ENCODE measurements around the gene ATP2C2. TPM values are rescaled to one million over a fixed set of nuclear protein-coding genes. Genes with fewer than 3 reads are reported as not detected.
A peak's percentile ranks its signal among the peaks of the same experiment; 100 is the strongest.
"Not testable (repeated sequence)": the region's sequence is repeated elsewhere in the genome, so short reads cannot be mapped to it uniquely, and the experiment has no call there.

The ATP2C2 gene
- total RNA-seq, 1 experiment from 2014 or later = not detected

DNA sequence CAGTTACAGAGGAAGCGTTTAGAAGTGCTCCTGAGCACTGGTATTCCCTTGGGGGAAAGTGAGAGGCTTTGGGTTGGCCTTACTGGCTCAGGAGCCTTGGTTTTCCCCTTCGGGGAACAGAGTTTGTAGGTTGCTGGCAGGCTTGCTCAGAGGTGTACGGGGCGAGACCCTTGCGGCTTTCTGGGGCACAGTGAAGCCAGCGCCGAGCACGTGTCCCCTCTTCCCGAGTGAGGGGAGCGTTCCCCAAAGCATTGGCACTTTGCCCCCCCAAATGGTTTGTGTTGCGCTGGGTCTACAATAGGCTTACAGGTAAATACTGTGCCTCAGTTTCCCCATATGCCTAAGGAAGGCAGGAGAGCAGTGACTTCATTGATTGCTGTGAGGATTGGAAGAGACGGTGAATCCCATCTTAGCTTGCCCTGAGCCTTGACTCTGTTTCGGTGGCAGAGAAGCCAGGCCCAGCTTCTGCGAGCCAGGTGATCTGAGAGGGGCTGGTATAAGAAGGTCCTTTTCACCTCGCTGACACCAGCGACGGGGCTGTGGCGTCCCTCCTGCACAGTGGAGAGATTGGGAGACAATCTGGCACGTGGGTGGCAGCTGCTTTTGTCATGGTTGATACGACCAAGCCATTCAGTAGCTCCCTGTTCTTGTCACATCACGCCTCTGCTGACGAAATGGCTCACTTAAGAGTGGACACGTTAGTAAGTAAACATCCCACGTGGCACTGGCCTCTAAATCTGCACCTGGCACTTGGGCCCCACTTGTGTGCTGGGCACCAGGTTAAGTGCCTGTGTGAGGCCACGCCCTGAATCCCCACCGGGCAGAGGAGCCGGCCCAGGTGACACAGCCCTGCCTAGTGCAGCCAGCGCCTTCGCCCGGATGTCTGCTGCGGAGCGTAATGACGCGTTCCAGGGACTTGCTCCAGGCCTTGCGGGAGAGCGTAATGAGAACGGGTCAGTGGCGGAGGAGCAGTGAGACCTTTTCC, 81.1 kb downstream of the ATP2C2 start:
- no peak for DNase-seq (ENCODE audit: low read depth)

DNA sequence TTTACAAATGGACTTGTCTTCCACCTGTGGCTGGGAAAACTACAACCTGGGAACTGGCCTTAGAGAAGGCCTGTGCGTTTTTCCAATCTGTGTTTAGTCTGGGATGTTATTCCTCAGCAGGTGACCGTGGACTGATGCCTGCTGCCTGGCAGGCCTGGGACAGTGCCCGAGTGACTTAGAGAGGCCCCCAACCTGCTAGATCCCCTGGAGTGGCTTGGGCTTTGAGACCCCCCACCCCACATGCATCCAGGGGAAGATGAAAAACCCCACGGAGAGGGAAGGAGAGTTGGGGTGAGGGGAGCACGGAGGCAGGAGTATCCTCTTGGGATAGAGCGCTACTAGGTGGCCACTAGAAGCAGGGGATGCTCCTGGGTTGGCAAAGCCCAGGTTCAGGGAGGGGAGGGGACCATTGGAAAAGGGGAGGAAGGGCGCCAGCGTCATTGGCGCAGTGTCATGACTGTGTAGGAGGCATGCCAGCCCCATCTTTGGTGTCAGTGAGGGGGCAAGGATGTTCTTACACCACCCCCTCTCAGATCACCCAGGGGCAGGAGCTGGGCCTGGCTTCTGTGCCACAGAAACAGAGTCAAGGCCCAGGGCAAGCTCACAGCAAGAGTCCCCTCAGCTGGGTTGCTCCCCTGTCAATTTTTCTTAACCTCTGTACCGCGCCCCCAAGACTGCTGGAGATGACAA, 82.0 kb downstream of the ATP2C2 start:
- no peak for DNase-seq (ENCODE audit: low read depth)

DNA sequence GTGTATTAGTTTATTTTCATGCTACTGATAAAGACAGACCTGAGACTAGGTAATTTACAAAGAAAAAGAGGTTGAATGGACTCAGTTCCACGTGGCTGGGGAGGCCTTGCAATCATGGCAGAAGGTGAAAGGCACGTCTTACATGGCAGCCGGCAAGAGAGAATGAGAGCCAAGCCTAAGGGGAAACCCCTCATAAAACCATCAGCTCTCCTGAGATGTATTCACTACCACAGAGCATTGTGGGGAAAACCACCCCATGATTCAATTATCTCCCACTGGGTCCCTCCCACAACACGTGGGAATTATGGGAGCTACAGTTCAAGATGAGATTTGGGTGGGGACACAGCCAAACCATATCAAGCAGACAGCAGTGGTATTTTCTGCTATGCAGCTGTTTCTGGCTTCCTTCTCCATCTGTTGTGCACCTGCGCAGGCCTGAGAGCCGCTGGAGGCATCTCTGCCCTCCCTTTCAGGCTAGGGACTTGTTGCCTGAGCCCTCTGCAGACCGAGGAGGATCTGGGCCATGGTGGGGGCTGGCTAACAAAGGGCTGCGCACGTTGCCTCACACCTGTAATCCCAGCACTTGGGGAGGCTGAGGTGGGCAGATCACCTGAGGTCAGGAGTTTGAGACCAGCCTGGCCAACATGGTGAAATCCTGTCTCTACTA, 82.8 kb downstream of the ATP2C2 start:
- DNase-seq (ENCODE audit: low read depth) = not testable (repeated sequence)

DNA sequence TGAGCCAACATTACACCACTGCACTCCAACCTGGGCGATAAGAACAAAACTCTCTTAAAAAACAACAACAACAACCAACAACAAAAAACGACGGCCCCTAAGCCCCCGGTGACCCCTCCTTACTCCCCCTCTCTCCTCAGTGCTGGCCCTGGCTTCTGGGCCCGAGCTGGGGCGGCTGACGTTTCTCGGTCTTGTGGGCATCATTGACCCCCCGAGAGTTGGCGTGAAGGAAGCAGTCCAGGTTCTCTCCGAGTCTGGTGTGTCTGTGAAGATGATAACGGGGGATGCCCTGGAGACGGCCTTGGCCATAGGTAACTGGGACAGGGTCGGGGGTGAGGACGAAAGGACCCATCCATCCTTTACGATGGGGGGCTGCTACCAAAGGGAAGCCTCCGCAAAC, 83.4 kb downstream of the ATP2C2 start:
- DNase-seq (ENCODE audit: low read depth) = no peak

DNA sequence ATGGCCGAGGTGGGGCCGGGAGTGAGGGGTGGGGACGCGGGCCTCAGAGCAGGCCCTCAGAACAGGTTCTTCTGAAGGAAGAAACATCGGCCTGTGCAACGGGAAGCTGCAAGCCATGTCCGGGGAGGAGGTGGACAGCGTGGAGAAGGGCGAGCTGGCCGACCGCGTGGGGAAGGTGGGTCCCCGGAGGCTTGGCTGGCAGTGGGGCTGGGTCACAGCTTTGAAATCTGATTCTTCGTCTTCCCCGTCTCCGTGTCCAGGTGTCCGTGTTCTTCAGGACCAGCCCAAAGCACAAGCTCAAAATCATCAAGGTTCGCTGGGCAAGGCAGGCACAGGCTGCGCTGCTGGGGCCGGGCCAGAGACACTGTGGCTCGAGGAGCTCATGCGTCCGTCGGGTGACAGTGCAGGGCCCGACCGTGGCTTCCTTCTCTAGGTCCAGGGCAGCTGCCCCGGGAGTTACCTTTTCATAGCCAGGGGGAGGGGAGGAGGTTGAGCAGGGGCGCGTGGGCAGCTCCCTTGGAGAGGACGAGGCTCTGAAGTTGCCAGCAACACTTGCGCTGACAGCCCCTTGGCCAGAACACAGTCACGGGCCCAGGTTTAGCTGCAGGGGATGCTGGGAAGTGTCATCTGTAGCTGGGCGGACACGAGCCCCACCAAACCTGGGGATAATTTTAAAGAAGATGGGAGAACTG, 84.9 kb downstream of the ATP2C2 start:
- no peak for DNase-seq (ENCODE audit: low read depth)

DNA sequence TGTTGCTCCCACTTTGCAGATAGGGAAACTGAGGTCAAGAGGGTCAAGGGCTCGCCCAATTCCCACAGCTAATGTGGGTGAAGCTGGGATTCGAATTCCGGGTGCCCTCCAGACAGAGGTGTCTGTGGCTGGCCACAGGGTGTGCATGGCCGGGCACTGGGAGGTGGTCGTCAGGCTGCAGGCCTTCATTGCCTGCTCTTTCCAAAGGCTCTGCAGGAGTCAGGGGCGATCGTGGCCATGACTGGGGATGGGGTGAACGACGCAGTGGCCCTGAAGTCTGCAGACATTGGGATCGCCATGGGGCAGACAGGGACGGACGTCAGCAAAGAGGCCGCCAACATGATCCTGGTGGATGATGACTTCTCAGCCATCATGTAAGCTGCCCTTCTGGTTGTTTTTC, 86.3 kb downstream of the ATP2C2 start:
- DNase-seq (ENCODE audit: low read depth) = no peak

DNA sequence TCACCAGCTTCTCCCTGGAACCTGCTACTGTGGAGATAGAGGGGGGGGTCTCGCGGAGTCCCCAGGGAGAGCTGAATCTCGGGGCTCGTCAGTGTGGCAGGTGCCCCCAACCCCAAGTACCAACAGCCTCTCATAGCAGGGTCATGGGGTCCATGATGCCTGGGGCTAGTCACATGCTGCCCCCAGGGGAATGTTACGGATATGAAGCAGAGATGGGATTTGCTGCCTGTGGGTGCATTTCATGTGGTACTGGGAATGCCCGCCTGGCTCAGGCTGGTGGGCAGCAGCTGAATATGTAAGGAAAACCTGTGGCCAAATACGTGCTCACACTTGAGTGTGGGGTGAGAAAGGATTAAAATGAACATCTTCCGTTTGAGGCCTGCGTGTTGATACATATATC, 86.7 kb downstream of the ATP2C2 start:
- DNase-seq (ENCODE audit: low read depth) = no peak

DNA sequence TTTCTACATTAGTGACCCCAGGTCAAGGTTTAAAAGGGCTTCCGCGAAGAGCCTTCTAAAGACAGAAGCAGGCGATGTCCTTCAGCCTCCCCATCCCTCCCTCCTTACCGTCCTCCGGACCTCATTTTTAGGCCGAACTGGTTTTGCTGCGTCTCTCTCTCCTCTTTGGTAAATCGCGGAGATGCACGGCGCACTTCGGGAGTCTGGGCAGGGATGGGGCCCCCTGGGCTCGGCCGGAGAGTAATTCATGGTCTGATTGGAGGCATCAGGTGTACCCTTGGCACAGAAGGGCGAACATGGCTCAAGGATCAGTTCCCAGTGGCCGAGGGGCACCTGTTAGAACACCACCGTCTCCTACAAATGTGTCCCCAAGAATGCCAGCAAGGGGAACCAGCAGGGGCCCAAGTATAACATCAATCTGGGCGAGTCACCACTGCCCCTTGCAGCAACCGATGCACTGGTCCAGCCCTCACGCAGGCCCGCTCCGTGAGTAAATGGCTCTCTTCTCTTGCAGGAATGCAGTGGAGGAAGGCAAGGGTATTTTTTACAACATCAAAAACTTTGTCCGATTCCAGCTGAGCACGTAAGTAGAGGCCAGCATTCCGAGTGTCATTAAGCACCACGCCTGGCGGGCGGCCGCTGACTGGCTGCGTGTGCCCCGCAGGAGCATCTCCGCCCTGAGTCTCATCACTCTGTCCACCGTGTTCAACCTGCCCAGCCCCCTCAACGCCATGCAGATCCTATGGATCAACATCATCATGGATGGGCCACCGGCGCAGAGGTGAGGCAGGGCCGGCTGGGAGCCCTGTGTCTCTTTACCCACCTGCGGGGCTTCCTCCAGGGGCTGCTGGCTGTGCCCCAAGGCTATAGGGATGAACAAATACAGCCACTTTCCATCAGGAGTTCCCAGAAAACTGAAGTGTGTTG, 90.5 kb downstream of the ATP2C2 start:
- DNase-seq (ENCODE audit: low read depth) = no peak

DNA sequence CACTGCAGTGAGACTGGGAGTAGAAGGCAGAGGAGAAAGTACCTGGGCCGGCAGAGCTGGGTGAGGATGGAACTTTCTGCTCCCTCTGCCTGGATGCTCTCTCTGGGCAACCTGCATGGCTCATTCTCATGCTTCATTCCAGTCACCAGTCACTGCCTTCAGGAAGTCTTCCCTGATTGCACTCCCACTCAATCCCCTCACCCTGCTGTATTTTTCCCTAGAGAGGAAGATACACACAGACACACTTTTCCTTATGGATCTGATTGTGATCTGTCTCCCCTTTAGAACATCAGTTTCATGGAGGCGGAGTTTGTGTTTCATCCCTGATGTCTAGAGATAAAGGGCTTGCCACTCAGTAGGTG, 91.2 kb downstream of the ATP2C2 start:
- DNase-seq (ENCODE audit: low read depth) = no peak

DNA sequence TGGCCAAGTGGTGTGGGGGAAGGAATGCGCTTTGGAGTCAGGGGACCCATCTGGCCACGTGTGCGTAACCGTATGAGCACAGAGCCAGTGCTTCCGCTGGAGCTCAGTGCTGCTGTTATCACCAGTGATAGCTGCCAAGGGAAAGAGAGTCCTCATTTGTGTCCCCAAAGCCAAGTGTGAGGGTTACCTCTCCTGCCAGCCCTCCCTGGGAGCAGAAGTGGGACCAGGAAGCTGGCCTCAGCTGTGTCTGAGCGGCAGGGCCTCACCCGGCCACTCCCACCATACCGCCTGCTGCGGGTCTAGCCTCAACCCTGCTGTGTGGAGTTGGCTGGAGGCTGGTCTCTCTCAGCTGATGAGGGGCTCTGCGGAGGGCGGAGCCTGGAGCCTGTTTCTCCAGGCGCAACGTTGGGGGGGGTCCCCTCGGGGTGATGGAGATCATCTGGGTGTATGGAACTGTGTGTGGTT, 91.6 kb downstream of the ATP2C2 start:
- no peak for DNase-seq (ENCODE audit: low read depth)

DNA sequence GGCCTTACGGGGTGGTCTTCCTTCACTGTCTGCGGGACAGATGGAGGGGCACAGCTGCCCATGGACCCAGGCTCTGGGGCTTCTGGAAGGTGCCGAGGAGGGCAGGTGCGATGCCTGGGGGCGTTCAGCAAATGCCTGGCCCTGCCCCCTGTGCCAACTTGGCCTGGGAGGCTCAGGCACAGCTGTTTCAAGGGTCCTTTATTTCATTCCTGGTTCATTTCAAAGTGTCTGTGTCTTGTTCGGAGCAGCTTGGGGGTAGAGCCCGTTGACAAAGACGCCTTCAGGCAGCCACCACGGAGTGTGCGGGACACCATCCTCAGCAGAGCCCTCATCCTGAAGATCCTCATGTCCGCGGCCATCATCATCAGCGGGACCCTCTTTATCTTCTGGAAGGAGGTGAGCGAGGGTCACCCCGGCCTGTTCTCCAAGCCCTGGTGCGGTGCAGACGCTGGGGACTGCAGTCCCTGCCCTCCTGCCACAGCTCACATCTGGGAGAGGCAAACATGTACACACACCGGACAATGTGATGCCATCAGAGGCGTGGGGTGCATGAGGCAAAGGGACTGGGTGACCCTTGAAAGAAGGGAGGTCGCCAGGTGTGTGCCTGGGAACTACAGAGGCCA, 92.2 kb downstream of the ATP2C2 start:
- DNase-seq (ENCODE audit: low read depth) = no peak

DNA sequence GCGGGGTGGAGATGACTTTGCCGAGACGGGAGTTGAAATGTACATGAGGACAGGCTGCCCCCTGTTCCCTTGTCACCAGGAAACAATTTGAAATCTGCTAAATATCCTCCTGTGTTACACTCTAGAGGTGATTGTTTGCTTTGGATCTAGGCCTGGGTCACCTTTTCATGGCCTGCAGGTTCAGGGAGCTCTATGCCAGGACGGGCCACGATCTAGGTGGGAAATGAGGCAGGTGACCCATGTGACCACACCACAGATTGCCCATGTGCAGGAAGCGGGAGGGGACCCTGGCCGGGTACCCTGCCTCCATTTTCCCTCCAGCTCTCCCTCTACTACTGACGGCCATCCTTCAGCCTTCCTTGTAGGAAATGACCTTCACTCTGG, 92.7 kb downstream of the ATP2C2 start:
- DNase-seq (ENCODE audit: low read depth) = no peak

DNA sequence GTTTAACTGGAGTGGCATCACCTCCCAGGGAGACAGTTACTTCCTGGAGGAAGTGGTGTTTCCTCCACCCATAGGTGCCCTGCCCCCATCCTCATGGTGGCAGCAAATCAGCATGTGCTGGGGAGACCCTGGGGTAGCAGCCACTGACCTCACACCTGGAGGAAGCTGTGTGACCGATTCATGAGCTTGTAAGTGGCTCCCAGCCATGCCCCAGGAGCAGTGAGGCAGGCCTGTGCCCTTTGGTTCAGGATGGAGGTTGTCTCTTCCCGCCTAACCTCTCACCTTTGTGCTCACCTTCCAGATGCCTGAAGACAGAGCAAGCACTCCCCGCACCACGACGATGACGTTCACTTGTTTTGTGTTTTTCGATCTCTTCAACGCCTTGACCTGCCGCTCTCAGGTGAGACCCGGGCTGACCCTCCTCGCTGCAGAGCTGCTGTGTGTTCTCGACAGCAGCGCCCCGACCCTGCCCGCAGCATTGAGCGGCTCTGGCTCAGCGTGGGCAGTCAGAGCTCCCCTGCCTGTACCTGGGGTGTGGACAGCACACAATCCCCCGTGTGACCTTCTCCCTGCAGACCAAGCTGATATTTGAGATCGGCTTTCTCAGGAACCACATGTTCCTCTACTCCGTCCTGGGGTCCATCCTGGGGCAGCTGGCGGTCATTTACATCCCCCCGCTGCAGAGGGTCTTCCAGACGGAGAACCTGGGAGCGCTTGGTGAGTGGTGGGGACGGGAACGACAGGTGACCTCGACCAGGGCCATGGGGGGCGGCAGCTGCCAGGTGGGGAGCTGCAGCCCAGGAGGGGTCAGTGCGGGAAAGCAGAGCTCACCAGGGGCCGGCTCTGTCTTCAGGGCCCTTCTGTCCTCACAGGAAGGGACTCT, 93.3 kb downstream of the ATP2C2 start:
- no peak for DNase-seq (ENCODE audit: low read depth)

DNA sequence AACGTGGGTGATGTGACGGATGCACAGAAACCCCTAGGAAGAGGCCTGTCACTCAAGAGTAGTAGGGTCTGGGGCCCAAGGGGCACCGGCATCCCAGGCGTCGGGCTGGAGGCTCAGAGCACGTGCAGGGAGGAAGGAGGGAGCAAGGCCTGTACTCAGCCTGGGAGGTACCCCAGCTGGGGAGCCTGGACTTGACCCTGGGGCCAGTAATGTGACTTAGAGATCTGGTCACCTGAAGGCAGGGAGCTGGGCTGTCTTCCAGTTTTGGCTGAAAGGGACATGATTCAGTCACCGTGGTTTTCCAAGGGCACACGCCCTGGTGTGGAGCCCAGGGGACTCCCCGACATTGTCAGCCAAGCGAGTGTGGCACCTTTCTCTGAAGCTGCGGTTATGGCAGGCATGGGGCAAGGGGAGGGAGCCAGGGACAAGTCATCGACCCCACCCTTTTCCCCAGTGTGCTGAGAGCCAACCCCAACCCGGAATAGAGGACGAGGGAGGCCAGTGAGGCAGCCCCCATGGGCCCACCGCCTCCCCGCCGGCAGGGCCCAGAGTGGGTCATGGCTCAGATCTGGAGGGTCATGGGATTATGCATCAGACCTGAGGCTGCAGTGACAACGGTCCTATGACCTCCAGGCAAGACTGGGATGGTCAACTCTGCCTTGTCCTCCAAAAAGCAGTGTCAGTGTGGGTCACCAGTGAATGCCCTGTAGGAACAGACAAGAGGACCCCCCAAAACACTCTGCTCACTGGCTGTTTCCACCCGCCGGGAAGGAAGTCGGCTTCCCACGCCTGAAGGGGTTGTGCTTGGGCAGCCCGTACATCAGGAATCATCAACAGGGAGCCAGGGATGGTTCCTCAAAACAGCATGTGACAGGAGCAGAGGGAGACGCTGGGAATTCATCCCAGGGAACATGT, 94.2 kb downstream of the ATP2C2 start:
- peak; percentile 33 for DNase-seq (ENCODE audit: low read depth)

DNA sequence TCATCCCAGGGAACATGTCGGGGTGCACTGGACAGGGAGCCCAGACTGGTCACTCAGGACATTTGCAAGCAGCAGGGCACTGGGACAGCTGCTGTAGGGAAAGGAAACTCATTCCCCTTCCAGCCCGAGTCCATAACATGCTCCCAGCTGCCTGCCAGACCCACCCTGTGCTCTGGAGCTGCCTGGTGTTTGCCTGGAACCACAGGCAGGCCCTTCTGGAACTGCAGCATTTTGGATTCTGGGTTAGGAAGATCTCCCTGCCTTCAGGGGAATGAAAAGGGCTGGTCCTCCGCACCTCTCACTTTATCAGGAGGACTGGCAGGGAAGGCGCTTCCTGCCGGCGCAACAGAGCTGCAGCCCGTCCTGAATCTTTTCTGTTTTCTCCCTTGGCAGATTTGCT, 94.9 kb downstream of the ATP2C2 start:
- DNase-seq (ENCODE audit: low read depth) = no peak

DNA sequence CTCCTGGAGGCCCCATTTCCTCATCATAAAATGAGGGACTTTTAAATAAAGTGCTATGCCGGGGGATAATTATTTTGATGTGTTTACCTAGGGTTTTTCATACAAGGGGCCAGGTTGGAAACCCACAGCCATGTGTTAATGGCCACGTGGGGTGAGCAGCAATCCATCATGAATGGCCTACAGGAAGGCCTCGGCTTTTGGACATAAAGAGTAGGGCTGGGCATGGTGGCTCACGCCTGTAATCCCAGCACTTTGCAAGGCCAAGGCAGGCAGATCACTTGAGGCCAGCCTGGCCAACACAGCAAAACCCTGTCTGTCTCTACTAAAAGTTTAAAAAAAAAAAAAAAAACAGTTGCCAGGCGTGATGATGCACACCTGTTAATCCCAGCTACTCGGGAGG, 95.8 kb downstream of the ATP2C2 start:
- DNase-seq (ENCODE audit: low read depth) = no peak

DNA sequence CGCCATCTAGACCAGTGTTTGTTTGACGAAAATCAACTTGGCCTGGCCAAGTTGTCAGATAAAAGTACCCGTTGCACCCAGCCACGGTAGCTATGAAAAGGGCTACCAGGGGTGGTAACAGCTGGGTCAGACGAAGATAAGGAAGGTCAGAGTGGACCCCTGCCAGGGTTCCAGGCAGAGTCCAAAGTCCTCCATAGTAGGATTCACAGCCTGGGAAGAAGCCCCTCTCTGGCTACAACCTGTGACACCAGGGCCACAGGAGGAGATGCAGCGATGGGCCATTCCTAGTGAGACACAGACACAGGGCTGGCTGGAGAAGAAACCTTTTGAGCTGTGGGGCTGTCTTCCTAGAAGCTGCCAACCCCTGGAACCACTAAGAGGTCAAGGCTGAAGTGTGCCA, 96.8 kb downstream of the ATP2C2 start:
- DNase-seq (ENCODE audit: low read depth) = no peak

DNA sequence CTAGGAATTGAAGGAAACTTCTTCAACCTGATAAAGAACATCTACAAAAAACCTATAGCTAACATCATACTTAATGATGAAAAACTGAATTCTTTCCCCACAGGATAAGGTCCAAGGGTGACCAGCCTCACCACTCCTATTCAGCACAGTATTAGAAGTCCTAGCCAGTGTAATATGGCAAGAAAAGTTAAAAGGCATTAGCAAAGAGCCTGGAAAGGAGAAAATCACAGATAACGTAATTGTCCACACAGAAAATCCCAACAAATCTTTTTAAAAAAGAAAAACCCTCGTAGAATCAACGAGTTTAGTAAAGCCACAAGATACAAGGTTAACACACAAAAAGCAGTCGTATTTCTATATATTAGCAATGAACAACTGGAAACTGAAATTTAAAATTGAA, 98.4 kb downstream of the ATP2C2 start:
- DNase-seq (ENCODE audit: low read depth) = no peak

All from RPMI7951 (cell line).